Measurements from ENCODE around the gene C16orf54. TPM values are rescaled to one million over a fixed set of nuclear protein-coding genes. Genes with fewer than 3 reads are reported as not detected.
"Not testable (repeated sequence)": the region's sequence is repeated elsewhere in the genome, so short reads cannot be mapped to it uniquely, and the experiment has no call there.

C16orf54 gene
- total and polyA plus RNA-seq, 4 donors, result 0.20 to 1.1 (median 0.34) TPM

GRCh38 chr16:29714972-29715371 lies 30.8 kb downstream of the C16orf54 start:
- no CpG with 5 or more reads among the region's 1 CpG for WGBS (ENCODE audit: insufficient coverage)
- no peak for DNase-seq (ENCODE audit: low read depth in 4 of 6, low spot score in 6 of 6)
- Histone ChIP-seq H3K27me3 (ENCODE audit: control insufficient read depth, insufficient read depth, low read length) (no peaks in the 10 kb centered on the region), H3K9me3 (ENCODE audit: control insufficient read depth, insufficient read depth, low read length) (no peaks in the 10 kb centered on the region), H3K27ac (ENCODE audit: low read depth, low read length) (no peak overlapping the region), H3K4me3 (ENCODE audit: low read depth, low read length) (no peak overlapping the region), H3K4me1 (ENCODE audit: control insufficient read depth, insufficient read depth, low read length) (peaks cover 3% of the 10 kb centered on the region), H3K36me3 (ENCODE audit: control insufficient read depth, insufficient read depth, low read length) (no peaks in the 10 kb centered on the region)

GRCh38 chr16:29714396-29714795 lies 31.4 kb downstream of the C16orf54 start:
- no peaks in the 10 kb centered on the region for H3K36me3 ChIP-seq (ENCODE audit: control insufficient read depth, insufficient read depth, low read length)
- H3K27ac ChIP-seq (ENCODE audit: low read depth, low read length), result no peak overlapping the region
- peaks cover 3% of the 10 kb centered on the region for H3K4me1 ChIP-seq (ENCODE audit: control insufficient read depth, insufficient read depth, low read length)
- no CpG with 5 or more reads among the region's 2 CpGs for WGBS (ENCODE audit: insufficient coverage)
- no peak for DNase-seq (ENCODE audit: low read depth in 4 of 6, low spot score in 6 of 6)
- H3K27me3 ChIP-seq (ENCODE audit: control insufficient read depth, insufficient read depth, low read length), result no peaks in the 10 kb centered on the region
- H3K4me3 ChIP-seq (ENCODE audit: low read depth, low read length), result no peak overlapping the region
- no peaks in the 10 kb centered on the region for H3K9me3 ChIP-seq (ENCODE audit: control insufficient read depth, insufficient read depth, low read length)

GRCh38 chr16:29712809-29713208 lies 33.0 kb downstream of the C16orf54 start:
- DNase-seq (ENCODE audit: low read depth in 4 of 6, low spot score in 6 of 6), result peak in 1 of 6 donors; percentile 18

GRCh38 chr16:29710227-29711219 lies 35.3 kb downstream of the C16orf54 start:
- H3K36me3 ChIP-seq (ENCODE audit: control insufficient read depth, insufficient read depth, low read length), result no peaks in the 10 kb centered on the region
- H3K4me1 ChIP-seq (ENCODE audit: control insufficient read depth, insufficient read depth, low read length), result peaks cover 3% of the 10 kb centered on the region
- 16% methylated on average over 5 of the region's 17 CpGs for WGBS (ENCODE audit: insufficient coverage)
- H3K9me3 ChIP-seq (ENCODE audit: control insufficient read depth, insufficient read depth, low read length), result no peaks in the 10 kb centered on the region
- no peak overlapping the region for H3K4me3 ChIP-seq (ENCODE audit: low read depth, low read length)
- no peak overlapping the region for H3K27ac ChIP-seq (ENCODE audit: low read depth, low read length)
- no peaks in the 10 kb centered on the region for H3K27me3 ChIP-seq (ENCODE audit: control insufficient read depth, insufficient read depth, low read length)
- peak in 5 of 6 donors; percentile 42 to 94 (median 53) for DNase-seq (ENCODE audit: low read depth in 4 of 6, low spot score in 6 of 6)

More at GRCh38 chr16:29712809-29713208, 33.0 kb downstream of the C16orf54 start:
- 90% methylated on average over 2 of the region's 4 CpGs for WGBS (ENCODE audit: insufficient coverage)
- Histone ChIP-seq H3K36me3 (ENCODE audit: control insufficient read depth, insufficient read depth, low read length) (no peaks in the 10 kb centered on the region), H3K4me1 (ENCODE audit: control insufficient read depth, insufficient read depth, low read length) (peaks cover 3% of the 10 kb centered on the region), H3K4me3 (ENCODE audit: low read depth, low read length) (no peak overlapping the region), H3K9me3 (ENCODE audit: control insufficient read depth, insufficient read depth, low read length) (no peaks in the 10 kb centered on the region), H3K27me3 (ENCODE audit: control insufficient read depth, insufficient read depth, low read length) (no peaks in the 10 kb centered on the region), H3K27ac (ENCODE audit: low read depth, low read length) (no peak overlapping the region)

- not testable (repeated sequence) for H3K9me3 ChIP-seq (ENCODE audit: control insufficient read depth, insufficient read depth, low read length); H3K27me3 ChIP-seq (ENCODE audit: control insufficient read depth, insufficient read depth, low read length); H3K36me3 ChIP-seq (ENCODE audit: control insufficient read depth, insufficient read depth, low read length); H3K4me1 ChIP-seq (ENCODE audit: control insufficient read depth, insufficient read depth, low read length); H3K4me3 ChIP-seq (ENCODE audit: low read depth, low read length); H3K27ac ChIP-seq (ENCODE audit: low read depth, low read length)
- peak in 1 of 6 donors; percentile 64 for DNase-seq (ENCODE audit: low read depth in 4 of 6, low spot score in 6 of 6)
- 69% methylated on average over 3 of the region's 6 CpGs for WGBS (ENCODE audit: insufficient coverage)
Observed at GRCh38 chr16:29709657-29710056, 36.1 kb downstream of the C16orf54 start.

GRCh38 chr16:29708917-29709600 lies 36.7 kb downstream of the C16orf54 start:
- H3K27ac ChIP-seq (ENCODE audit: low read depth, low read length), result no peak overlapping the region
- peaks cover 3% of the 10 kb centered on the region for H3K4me1 ChIP-seq (ENCODE audit: control insufficient read depth, insufficient read depth, low read length)
- H3K27me3 ChIP-seq (ENCODE audit: control insufficient read depth, insufficient read depth, low read length), result no peaks in the 10 kb centered on the region
- H3K4me3 ChIP-seq (ENCODE audit: low read depth, low read length), result no peak overlapping the region
- no peaks in the 10 kb centered on the region for H3K36me3 ChIP-seq (ENCODE audit: control insufficient read depth, insufficient read depth, low read length)
- WGBS (ENCODE audit: insufficient coverage), result 41% methylated on average over 9 of the region's 16 CpGs
- H3K9me3 ChIP-seq (ENCODE audit: control insufficient read depth, insufficient read depth, low read length), result no peaks in the 10 kb centered on the region
- DNase-seq (ENCODE audit: low read depth in 4 of 6, low spot score in 6 of 6), result peak in 1 of 6 donors; percentile 9

GRCh38 chr16:29707160-29707559 lies 38.6 kb downstream of the C16orf54 start:
- DNase-seq (ENCODE audit: low read depth in 4 of 6, low spot score in 6 of 6); H3K9me3 ChIP-seq (ENCODE audit: control insufficient read depth, insufficient read depth, low read length); H3K27me3 ChIP-seq (ENCODE audit: control insufficient read depth, insufficient read depth, low read length); H3K4me3 ChIP-seq (ENCODE audit: low read depth, low read length); H3K36me3 ChIP-seq (ENCODE audit: control insufficient read depth, insufficient read depth, low read length); H3K27ac ChIP-seq (ENCODE audit: low read depth, low read length); H3K4me1 ChIP-seq (ENCODE audit: control insufficient read depth, insufficient read depth, low read length): not testable (repeated sequence)
- no CpG with 5 or more reads among the region's 1 CpG for WGBS (ENCODE audit: insufficient coverage)

- H3K36me3 ChIP-seq (ENCODE audit: control insufficient read depth, insufficient read depth, low read length), result no peaks in the 10 kb centered on the region
- H3K4me3 ChIP-seq (ENCODE audit: low read depth, low read length), result no peak overlapping the region
- WGBS (ENCODE audit: insufficient coverage), result no CpG with 5 or more reads among the region's 2 CpGs
- no peak overlapping the region for H3K27ac ChIP-seq (ENCODE audit: low read depth, low read length)
- H3K9me3 ChIP-seq (ENCODE audit: control insufficient read depth, insufficient read depth, low read length), result no peaks in the 10 kb centered on the region
- no peaks in the 10 kb centered on the region for H3K27me3 ChIP-seq (ENCODE audit: control insufficient read depth, insufficient read depth, low read length)
- no peak for DNase-seq (ENCODE audit: low read depth in 4 of 6, low spot score in 6 of 6)
- H3K4me1 ChIP-seq (ENCODE audit: control insufficient read depth, insufficient read depth, low read length), result peaks cover 3% of the 10 kb centered on the region
Observed at GRCh38 chr16:29705030-29705429, 40.8 kb downstream of the C16orf54 start.

GRCh38 chr16:29702269-29702668 lies 43.5 kb downstream of the C16orf54 start:
- WGBS (ENCODE audit: insufficient coverage), result 55% methylated on average over 7 of the region's 13 CpGs
- no peak overlapping the region for H3K27ac ChIP-seq (ENCODE audit: low read depth, low read length)
- H3K4me3 ChIP-seq (ENCODE audit: low read depth, low read length), result no peak overlapping the region
- no peaks in the 10 kb centered on the region for H3K27me3 ChIP-seq (ENCODE audit: control insufficient read depth, insufficient read depth, low read length)
- no peaks in the 10 kb centered on the region for H3K9me3 ChIP-seq (ENCODE audit: control insufficient read depth, insufficient read depth, low read length)
- H3K4me1 ChIP-seq (ENCODE audit: control insufficient read depth, insufficient read depth, low read length), result peaks cover 2% of the 10 kb centered on the region
- peak in 1 of 6 donors; percentile 41 for DNase-seq (ENCODE audit: low read depth in 4 of 6, low spot score in 6 of 6)
- H3K36me3 ChIP-seq (ENCODE audit: control insufficient read depth, insufficient read depth, low read length), result peaks cover under 1% of the 10 kb centered on the region
